HG02610 (cell line): ENCODE results near the gene JAZF1.

Source experiments
- ATAC-seq: cut with Tn5 transposase; IDR thresholded peaks from one replicate; pipeline ENCODE4 v1.9.1; 2021; ENCODE audit warnings: mild to moderate bottlenecking, moderate library complexity; ENCODE audit not compliant: unreplicated experiment

The JAZF1 gene

GRCh38 chr7:27991006-27991528 lies 189.5 kb downstream of the JAZF1 start:
- ATAC-seq = no peak

DNA sequence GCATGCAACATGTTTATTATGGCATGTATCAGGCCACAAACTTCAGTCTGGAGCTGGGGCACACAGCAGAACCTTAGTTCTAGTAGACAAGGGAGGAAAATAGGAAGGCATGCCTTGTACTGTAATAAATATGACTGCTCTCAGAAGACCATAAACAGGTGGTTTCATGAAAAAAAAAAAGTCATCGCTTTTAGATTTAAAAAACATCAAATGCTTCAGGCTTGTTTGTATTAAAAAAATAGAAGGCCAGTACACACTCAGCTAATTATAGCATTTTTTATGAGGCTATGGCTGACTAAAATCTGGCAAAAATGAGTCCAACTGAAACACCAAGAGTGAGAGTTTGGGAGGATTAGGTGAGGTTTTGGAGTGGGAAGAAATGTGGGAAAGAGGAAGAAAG lies 204.1 kb downstream of the JAZF1 start:
- no peak for ATAC-seq

GRCh38 chr7:27973625-27974024 lies 207.0 kb downstream of the JAZF1 start:
- ATAC-seq = no peak

GRCh38 chr7:27972276-27972675 lies 208.3 kb downstream of the JAZF1 start:
- no peak for ATAC-seq

GRCh38 chr7:27971171-27971812 lies 209.3 kb downstream of the JAZF1 start:
- ATAC-seq = no peak

DNA sequence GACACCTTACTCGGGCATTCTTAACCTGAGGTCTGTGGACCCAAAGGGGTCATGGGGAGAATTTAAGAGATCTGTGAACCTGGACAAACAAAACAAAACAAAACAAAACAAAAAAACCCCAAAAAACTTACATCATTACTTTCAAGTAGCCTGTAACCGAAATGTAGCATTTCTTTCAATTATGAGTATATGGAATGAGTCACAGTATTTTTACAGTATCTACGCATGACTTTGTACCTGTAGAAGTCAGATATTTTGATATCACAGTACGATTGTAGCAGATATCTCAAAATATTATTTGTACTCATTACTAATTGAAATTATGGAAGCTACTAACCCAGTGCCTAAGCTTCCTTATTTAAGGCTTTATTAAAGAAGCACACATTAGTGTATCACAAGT lies 210.2 kb downstream of the JAZF1 start:
- ATAC-seq = no peak

GRCh38 chr7:27969346-27969745 lies 211.2 kb downstream of the JAZF1 start:
- ATAC-seq = no peak

- peak; percentile 52 for ATAC-seq
Measured at GRCh38 chr7:27967639-27968038, 213.0 kb downstream of the JAZF1 start.

GRCh38 chr7:27966219-27966780 lies 214.3 kb downstream of the JAZF1 start:
- ATAC-seq = no peak

GRCh38 chr7:27965650-27966049 lies 214.9 kb downstream of the JAZF1 start:
- ATAC-seq = no peak

DNA sequence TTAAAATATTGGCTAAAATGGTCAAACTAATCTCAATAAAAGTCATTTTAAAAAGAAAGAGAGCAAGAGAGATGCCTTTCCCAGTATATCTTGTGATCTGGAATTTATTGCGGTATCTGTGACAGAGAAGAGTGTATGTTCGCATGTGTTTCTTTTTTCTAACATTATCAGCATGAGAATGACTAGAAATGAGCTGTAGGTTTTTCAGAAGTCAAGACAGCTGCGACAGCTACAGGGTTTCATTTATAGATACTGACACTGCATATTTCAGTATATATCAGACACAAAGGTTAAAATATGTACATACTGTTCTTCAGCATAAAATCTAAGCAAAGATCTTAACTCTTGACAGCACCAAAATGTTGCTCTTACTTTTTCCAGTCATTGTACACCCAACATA lies 215.8 kb downstream of the JAZF1 start:
- no peak for ATAC-seq

DNA sequence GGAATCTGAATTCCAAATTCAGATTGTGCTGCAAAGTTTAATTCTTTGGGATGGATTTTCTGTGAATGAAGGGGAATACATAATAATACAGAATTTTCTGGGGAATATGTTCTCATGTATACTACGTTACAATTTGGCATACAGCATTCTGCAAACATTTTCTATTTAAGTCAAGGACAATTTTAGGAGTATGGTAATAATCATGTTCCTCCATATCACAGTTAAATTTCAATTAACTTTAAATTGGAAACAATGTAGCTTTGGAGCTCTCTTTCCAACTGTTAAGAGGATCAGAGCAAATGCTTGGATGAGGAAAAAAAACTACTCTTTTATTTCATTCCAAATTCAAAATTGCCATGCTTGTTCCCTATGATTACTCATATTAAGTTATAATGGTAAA lies 217.5 kb downstream of the JAZF1 start:
- no peak for ATAC-seq

- ATAC-seq = no peak
Measured at GRCh38 chr7:27962273-27962672, 218.3 kb downstream of the JAZF1 start.

- no peak for ATAC-seq
Measured at GRCh38 chr7:27961255-27961654, 219.3 kb downstream of the JAZF1 start.

DNA sequence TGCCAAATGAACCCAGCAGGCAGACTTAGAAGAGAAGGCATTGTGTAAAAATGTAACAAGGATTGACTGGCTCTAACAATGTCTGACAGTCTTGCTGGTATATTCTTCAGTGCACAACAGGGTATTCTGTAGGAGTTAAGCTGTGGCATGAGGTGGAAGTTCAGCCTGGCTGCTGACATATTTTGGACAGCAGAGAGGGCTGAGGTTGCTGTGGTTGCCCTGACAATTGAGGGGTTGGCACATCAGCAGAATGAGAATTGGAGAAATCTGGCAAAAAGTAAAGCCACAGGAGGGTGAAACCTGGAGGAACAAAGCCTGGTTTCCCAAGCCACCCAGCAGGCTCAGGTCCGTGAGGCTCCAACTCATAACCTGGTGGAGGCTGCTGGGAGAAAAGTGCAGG lies 220.2 kb downstream of the JAZF1 start:
- ATAC-seq = no peak

DNA sequence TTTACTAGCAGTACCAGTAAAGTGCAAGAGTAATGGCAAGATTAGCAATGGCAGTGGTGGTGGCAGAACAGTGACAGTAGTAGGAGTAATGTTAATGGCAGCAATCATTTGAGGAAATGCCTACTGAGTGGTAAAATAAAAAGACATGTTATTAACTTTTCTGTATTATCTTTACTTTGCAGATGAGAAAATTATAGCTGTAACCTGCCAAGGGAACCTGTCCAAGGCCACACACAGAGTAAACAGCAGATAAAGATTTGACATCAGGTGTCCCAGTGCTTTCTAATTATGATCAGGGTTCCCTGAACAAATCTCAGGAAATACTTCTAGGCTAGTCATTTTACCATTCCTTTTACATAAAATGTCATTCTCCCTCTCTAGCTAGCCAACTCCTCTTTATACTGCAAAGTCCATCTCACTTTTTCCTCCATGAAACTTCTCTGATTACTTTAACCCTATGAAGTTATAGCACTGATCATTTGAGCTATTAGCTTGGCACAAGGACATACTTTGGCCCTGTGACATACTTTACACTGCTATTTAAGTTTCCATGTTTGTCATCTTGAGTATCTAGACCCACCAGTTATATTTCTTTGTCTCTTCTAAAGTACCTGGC lies 221.6 kb downstream of the JAZF1 start:
- ATAC-seq = no peak

DNA sequence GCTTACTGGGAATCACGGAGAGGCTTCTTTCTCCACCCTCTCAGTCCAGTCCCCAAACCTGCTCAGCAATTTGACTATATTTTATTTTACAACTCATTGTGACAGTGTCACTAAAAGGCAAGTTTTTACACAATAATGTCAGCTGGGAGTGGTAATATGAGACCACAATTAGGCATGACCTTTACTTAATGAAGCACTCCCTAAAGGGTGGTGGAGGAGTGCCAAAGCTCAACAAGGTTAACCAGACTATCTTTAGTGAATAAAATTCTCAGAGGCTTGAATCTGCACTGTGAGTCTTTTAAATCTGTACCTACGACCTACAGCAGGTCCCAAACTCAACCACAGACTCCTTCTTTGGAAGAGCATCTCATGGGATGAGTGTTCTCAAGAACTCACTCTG lies 225.0 kb downstream of the JAZF1 start:
- no peak for ATAC-seq

- no peak for ATAC-seq
Measured at GRCh38 chr7:27955011-27955410, 225.6 kb downstream of the JAZF1 start.

- no peak for ATAC-seq
Measured at GRCh38 chr7:27953777-27954176, 226.8 kb downstream of the JAZF1 start.

DNA sequence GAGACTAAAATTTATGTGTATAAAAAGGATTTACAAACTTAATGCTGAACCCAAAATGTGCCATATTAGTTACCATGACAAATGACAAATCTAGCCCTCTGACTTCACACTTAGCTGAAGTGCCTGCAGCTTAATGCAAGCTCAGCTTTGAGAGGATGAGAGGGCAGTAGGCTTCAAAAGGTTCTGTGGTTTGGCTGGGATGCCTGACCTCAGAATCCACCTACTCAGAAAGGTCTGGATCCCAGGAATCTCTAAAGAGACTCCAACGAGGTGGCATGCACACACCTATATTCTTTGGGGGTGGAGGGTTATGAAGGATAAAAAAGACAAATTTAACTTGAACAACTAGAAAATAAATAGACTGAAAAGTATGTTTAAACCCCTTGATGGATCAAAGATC lies 227.2 kb downstream of the JAZF1 start:
- ATAC-seq = no peak

DNA sequence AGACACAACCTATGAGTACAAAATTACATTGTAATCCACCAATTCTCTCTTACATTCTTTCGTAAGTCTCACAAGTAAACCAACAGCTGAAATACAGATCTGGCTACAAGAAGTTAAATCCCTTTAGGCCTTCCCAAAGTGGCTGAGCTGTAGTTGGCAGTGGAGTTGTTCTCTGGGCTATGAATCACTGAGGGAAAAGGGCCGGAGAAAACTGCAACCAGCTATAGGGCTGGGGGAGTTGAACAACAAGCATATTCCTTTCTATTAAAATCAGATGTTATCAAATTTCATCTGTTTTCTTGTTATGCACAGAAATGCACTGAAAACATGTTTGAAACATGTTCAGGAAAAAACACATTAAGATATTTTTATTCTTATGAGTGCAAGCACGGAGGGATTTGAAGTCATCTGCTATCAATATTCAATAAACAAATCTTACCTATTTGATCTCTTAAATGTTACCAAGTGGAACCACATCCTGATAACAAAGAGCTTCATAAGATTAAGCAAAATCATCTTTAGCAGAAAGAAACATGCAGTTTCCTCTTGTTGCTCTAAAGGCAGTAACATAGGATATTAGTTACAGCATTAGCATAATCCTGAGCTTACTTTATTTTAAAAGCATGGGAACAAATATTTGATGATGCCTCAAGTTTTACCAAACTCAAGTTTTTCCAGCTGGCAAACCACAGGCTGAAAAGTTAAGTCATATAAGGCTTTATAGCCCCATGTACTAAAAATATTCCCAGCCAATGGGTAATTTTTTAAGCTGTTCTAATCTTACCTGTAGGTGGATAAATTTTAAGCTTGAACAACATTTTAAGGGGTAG lies 227.9 kb downstream of the JAZF1 start:
- no peak for ATAC-seq

- ATAC-seq = no peak
Measured at GRCh38 chr7:27950123-27950522, 230.5 kb downstream of the JAZF1 start.
